Panc1 (cell line): ENCODE results near the gene RBX1. TPM values are rescaled to one million over a fixed set of nuclear protein-coding genes. Genes with fewer than 3 reads are reported as not detected.

Source experiments
- ATAC-seq: fragments of 200-7000 bp; cut with Tn5 transposase; 2 replicates; pipeline ENCODE4 v1.9.1; 2020; ENCODE audit warnings: mild to moderate bottlenecking, moderate library complexity
- BruUV-seq: library from RNA; stranded (reverse); fragments of 400-500 nt; replicated peaks from 2 replicates; lab custom pipeline; 2021; lab: Mats Ljungman, UMichigan
- CTCF ChIA-PET: fragments of 300-600 bp; sonication (Branson Sonifier 250); formaldehyde crosslinking; loops from one replicate; lab custom pipeline; 2022; ENCODE audit warnings: antibody characterized with exemption; lab: Charles Lee
- POLR2A ChIA-PET: fragments of 300-600 bp; sonication (Branson Sonifier 250); formaldehyde crosslinking; loops from one replicate; lab custom pipeline; 2022; ENCODE audit warnings: antibody characterized with exemption; lab: Charles Lee
- DNase-seq: peaks from one replicate; pipeline ENCODE4 v3.0.0-alpha.2; 2010; ENCODE audit warnings: low read depth, low spot score
- H3K27ac ChIP-seq: 2 replicates; pipeline ENCODE4 v1.5.1; 2011; ENCODE audit warnings: mild to moderate bottlenecking, low read length, inconsistent platforms
- H3K27me3 ChIP-seq: fragments of 200-500 bp; sonication (Bioruptor generic); 2 replicates; pipeline ENCODE4 v1.6.0; 2014; ENCODE audit warnings: low read length, inconsistent platforms; ENCODE audit not compliant: control insufficient read depth, insufficient read depth
- H3K36me3 ChIP-seq: fragments of 200-500 bp; sonication (Bioruptor generic); 2 replicates; pipeline ENCODE4 v1.5.1; 2014; ENCODE audit warnings: inconsistent platforms, mild to moderate bottlenecking, low read length, moderate library complexity; ENCODE audit not compliant: control insufficient read depth, insufficient read depth
- H3K4me1 ChIP-seq: 2 replicates; pipeline ENCODE4 v1.5.1; 2011; ENCODE audit warnings: inconsistent platforms, mild to moderate bottlenecking, low read length, moderate library complexity; ENCODE audit not compliant: control insufficient read depth, insufficient read depth
- H3K4me3 ChIP-seq, 2 experiments: 2 replicates each; pipeline ENCODE4 v1.5.1; 2011 to 2012; ENCODE audit warnings: low read depth in 2 of 2, low read length in 2 of 2, mild to moderate bottlenecking in 2 of 2, inconsistent platforms in 1 of 2, moderate library complexity in 1 of 2
- H3K9me3 ChIP-seq: fragments of 200-500 bp; sonication (Bioruptor generic); 2 replicates; pipeline ENCODE4 v1.5.1; 2014; ENCODE audit warnings: low read depth, mild to moderate bottlenecking, inconsistent platforms, low read length, moderate library complexity; ENCODE audit not compliant: control insufficient read depth, insufficient read depth
- POLR2AphosphoS5 ChIP-seq: IDR thresholded peaks from 2 replicates; pipeline ENCODE4 v1.6.1; 2012; ENCODE audit warnings: mild to moderate bottlenecking, low read depth, low read length, moderate library complexity
- SIN3A ChIP-seq: IDR thresholded peaks from 2 replicates; pipeline ENCODE4 v1.6.1; 2012; ENCODE audit warnings: low read depth, mild to moderate bottlenecking, low read length, moderate library complexity, borderline replicate concordance; ENCODE audit not compliant: insufficient read depth
- TCF7L2 ChIP-seq: IDR thresholded peaks from 2 replicates; pipeline ENCODE4 v1.6.1; 2011; ENCODE audit warnings: mild to moderate bottlenecking, low read depth, low read length, inconsistent platforms
- in situ Hi-C: cut with HindIII; loops from 2 replicates; pipeline ENCODE4 v1.10.0; 2016; ENCODE audit warnings: low sequenced_read_pairs, low pct_unique_long_range_greater_than_20kb
- intact Hi-C: fragments of 100-400 bp; cut with micrococcal nuclease; formaldehyde crosslinking; loops from one replicate; pipeline ENCODE4 v1.10.0; 2022; ENCODE audit not compliant: unreplicated experiment
- total RNA-seq: library from RNA; stranded (reverse); gene quantifications from one replicate; pipeline ENCODE4 v1.2.1, GENCODE V29; 2021; ENCODE audit not compliant: unreplicated experiment
- TF ChIP-seq, protein P1 (sequence below), 2 experiments: IDR thresholded peaks; 2 replicates each; pipeline ENCODE4 v1.6.1; 2011 to 2012; ENCODE audit warnings: low read depth in 2 of 2, control low read depth in 1 of 2, low read length in 1 of 2, mild to moderate bottlenecking in 1 of 2, moderate library complexity in 1 of 2; ENCODE audit not compliant: insufficient read depth in 1 of 2
- TF ChIP-seq, protein P2 (sequence below): fragments of 450-650 bp; IDR thresholded peaks from 2 replicates; pipeline ENCODE4 v1.5.1; 2017; ENCODE audit warnings: mild to moderate bottlenecking

The RBX1 gene
- total RNA-seq, 1 experiment from 2014 or later, result 50.7 TPM

- Histone ChIP-seq H3K4me3 (no peak overlapping the region), H3K27me3 (no peaks in the 10 kb centered on the region), H3K27ac (no peak overlapping the region), H3K9me3 (no peaks in the 10 kb centered on the region), H3K4me1 (no peaks in the 10 kb centered on the region), H3K36me3 (no peaks in the 10 kb centered on the region)
- no TSS peak for BruUV-seq
- CTCF ChIA-PET, result no interaction called here
- ATAC-seq, result no peak
- POLR2A ChIA-PET, result no interaction called here
- DNase-seq, result no peak
- intact Hi-C loops (no loop called here), in situ Hi-C loops (no loop called here)
- TF ChIP-seq, protein P1, sequence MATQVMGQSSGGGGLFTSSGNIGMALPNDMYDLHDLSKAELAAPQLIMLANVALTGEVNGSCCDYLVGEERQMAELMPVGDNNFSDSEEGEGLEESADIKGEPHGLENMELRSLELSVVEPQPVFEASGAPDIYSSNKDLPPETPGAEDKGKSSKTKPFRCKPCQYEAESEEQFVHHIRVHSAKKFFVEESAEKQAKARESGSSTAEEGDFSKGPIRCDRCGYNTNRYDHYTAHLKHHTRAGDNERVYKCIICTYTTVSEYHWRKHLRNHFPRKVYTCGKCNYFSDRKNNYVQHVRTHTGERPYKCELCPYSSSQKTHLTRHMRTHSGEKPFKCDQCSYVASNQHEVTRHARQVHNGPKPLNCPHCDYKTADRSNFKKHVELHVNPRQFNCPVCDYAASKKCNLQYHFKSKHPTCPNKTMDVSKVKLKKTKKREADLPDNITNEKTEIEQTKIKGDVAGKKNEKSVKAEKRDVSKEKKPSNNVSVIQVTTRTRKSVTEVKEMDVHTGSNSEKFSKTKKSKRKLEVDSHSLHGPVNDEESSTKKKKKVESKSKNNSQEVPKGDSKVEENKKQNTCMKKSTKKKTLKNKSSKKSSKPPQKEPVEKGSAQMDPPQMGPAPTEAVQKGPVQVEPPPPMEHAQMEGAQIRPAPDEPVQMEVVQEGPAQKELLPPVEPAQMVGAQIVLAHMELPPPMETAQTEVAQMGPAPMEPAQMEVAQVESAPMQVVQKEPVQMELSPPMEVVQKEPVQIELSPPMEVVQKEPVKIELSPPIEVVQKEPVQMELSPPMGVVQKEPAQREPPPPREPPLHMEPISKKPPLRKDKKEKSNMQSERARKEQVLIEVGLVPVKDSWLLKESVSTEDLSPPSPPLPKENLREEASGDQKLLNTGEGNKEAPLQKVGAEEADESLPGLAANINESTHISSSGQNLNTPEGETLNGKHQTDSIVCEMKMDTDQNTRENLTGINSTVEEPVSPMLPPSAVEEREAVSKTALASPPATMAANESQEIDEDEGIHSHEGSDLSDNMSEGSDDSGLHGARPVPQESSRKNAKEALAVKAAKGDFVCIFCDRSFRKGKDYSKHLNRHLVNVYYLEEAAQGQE (IDR thresholded peaks at IDR 0.05; ENCODE audit: insufficient read depth in 1 of 2, low read depth in 2 of 2, low read length in 1 of 2), result no peak
- no peak for TF ChIP-seq TCF7L2
- TF ChIP-seq, protein P2, sequence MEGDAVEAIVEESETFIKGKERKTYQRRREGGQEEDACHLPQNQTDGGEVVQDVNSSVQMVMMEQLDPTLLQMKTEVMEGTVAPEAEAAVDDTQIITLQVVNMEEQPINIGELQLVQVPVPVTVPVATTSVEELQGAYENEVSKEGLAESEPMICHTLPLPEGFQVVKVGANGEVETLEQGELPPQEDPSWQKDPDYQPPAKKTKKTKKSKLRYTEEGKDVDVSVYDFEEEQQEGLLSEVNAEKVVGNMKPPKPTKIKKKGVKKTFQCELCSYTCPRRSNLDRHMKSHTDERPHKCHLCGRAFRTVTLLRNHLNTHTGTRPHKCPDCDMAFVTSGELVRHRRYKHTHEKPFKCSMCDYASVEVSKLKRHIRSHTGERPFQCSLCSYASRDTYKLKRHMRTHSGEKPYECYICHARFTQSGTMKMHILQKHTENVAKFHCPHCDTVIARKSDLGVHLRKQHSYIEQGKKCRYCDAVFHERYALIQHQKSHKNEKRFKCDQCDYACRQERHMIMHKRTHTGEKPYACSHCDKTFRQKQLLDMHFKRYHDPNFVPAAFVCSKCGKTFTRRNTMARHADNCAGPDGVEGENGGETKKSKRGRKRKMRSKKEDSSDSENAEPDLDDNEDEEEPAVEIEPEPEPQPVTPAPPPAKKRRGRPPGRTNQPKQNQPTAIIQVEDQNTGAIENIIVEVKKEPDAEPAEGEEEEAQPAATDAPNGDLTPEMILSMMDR, result no peak
Observed at GRCh38 chr22:40967111-40967760, 16.1 kb downstream of the RBX1 start.

- DNase-seq (no peak), ATAC-seq (no peak)
- CTCF ChIA-PET, result interaction anchor here (0.5 to 0.6 kb wide), 2 partner anchors 15 to 1728 kb away, joined by 5 to 11 read pairs; partner anchors contain the start of gene PDGFB
- no peaks in the 10 kb centered on the region for H3K27me3 ChIP-seq
- TF ChIP-seq, protein P1 (IDR thresholded peaks at IDR 0.05; ENCODE audit: insufficient read depth in 1 of 2, low read depth in 2 of 2, low read length in 1 of 2), result no peak
- TF ChIP-seq POLR2AphosphoS5 (no peak), TCF7L2 (no peak), SIN3A (no peak)
- TF ChIP-seq, protein P2, result no peak
- POLR2A ChIA-PET, result interaction anchor here (0.7 kb wide), 1 partner anchor 106 kb away, joined by 3 read pairs; no protein-coding TSS in a partner anchor
- peaks cover 2% of the 10 kb centered on the region; the same call in 1 of the 2 replicates for H3K36me3 ChIP-seq
- in situ Hi-C loops (no loop called here), intact Hi-C loops (no loop called here)
- H3K27ac ChIP-seq, result no peak overlapping the region
- no peaks in the 10 kb centered on the region for H3K9me3 ChIP-seq
- no peaks in the 10 kb centered on the region for H3K4me1 ChIP-seq
- BruUV-seq, result no TSS peak
- no peak overlapping the region for H3K4me3 ChIP-seq
Observed at GRCh38 chr22:40972587-40972986, 21.4 kb downstream of the RBX1 start.
